HG02642 (cell line): ENCODE results near the gene KDM4B.

Source experiments
- ATAC-seq: cut with Tn5 transposase; IDR thresholded peaks from one replicate; pipeline ENCODE4 v1.9.1; 2021; ENCODE audit warnings: mild to moderate bottlenecking; ENCODE audit not compliant: unreplicated experiment, poor library complexity

The KDM4B gene

DNA sequence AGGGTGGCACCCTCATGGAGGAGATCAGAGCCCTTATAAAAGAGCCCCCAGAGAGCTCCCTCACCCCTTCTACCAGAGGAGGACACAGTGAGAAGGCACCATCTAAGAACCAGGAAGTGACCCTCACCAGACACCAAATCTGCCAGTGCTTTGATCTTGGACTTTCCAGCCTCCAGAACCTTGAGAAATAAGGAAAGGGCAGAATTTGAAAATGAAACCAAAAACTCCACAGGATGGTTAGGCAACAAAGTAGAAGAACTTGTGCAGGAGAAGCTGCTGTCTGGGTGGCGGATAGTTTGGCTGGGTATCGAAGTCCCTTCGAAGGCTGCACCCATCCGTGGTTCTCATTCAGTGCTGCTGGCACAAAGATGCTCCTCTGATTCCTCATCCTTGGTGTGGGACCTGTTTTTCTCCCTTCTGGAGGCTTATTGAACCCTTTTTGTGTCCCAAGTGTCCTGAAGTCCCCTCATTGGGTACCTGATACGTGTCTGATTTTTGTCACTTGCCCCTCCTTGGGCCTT lies 130.8 kb downstream of the KDM4B start:
- no peak for ATAC-seq

- no peak for ATAC-seq
Measured at GRCh38 chr19:5101871-5102270, 133.0 kb downstream of the KDM4B start.

- no peak for ATAC-seq
Measured at GRCh38 chr19:5102520-5102919, 133.6 kb downstream of the KDM4B start.

DNA sequence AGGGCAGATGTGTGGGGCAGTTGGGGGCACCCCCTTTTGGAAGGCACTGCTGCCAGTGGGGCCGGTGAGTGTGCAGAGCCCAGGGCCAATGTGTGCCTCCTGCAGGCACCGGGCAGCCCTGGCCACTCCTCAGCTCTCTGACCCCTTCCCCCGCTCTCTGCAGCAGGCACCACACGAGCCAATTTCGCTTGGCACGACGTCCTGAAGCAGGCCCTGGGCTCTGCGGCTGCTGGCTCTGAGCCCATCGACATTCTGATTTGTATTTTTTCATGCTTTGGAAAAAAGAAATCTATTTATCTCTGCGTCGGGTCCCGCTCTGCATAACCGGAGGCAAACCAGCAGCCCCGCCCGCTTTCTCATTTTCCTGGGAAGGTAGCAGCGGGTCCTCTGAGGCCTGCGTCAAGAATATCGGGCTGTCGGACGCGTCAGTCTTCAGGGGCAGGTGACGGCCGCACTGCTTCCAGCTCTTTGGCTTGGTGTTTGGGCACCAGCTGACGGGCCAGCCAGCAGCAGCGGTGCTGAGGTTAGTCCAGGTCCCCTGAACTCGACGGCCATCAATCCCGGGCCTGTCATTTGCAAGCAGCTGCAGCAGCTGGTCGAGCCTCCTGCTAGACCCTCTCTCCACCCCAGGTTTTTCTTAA lies 134.3 kb downstream of the KDM4B start:
- ATAC-seq: no peak

- ATAC-seq: no peak
Measured at GRCh38 chr19:5103812-5104410, 135.0 kb downstream of the KDM4B start.

- ATAC-seq: no peak
Measured at GRCh38 chr19:5104871-5105351, 136.0 kb downstream of the KDM4B start.

DNA sequence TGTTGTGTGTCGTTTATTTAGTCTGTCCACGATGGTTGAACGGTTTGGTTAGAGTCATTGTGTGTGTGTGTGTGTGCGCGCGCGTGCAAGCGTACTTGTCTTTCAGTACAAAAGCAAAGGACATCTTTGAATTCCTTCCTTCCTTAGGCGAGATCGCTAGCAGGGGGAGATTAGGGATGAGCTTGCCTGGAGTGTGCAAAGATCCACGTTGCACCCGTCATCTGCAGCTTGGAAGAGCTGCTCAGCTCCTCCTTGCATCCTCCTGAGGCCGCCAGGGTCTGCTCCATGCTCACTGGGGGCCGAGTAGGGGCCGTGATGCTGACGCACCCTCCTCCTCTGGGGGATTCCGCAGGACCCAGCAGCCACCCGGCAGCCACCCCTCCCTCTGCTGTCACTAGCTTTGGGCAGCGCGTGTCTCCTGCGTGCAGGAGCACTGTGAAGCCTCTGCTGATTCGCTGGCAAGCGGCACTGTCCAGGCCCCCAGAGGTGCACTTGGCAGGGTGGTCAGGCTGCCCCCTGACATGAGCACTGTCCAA lies 137.3 kb downstream of the KDM4B start:
- no peak for ATAC-seq

DNA sequence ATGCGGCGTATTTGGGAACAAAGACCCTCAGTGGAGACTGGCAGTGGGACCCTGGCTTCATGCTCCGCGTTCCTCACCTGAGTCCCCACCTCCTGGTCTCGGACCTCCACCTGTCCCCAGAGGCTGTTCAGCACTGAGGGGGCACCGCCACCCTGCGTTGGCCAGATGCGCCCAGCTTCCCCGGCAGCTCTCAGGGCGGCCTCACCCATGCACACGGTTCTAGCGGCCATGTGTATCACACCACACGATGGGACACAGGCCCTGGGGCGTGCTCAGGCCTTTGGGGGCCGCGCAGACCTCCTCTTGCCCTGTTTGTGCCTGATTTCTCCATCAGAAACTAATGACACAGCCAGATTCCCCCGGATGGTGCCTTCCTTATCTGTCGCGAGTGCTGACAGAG lies 138.1 kb downstream of the KDM4B start:
- no peak for ATAC-seq

- no peak for ATAC-seq
Measured at GRCh38 chr19:5107432-5108122, 138.7 kb downstream of the KDM4B start.

DNA sequence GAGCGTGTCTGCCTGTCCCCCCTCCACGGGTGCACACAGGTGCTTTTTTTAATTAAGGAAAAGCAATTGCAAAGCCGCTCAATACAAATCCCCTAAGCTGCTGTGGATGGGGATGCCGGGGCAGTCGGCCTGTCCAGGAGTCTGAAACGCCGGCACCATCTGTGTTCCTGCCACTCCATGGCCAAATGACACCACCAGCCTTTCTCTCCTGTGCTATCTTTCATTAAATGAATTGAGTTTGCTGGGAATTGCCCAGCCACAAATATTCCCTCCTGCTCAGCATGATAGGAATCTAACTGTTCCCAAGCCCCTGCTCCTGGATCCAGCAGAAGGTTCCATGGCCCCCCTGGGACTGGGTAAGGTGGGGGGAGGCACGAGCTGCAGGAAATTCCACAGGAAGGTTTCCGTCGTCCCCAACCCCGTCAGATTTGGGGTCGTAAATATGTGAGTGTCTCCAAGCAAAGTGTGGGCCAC lies 139.2 kb downstream of the KDM4B start:
- no peak for ATAC-seq

DNA sequence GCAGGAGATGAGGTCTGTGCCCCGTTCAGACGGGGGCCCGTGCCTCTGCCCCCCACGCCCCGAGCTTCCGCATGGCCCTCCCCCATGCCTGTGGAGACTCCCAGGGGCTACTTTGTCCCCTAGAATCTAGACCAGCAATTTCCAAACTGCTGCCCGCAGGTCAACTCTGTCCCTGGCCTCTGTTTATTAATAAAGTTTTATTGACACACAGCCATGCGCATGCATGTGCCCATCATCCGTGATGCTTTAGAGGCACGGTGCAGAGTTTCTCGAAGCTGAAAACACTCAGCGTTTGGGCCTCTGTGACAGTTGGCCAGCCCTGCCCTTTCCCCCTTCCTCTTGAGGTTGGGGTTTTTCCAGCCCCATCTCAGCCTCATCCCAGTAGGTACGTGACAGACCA lies 140.0 kb downstream of the KDM4B start:
- ATAC-seq: no peak

DNA sequence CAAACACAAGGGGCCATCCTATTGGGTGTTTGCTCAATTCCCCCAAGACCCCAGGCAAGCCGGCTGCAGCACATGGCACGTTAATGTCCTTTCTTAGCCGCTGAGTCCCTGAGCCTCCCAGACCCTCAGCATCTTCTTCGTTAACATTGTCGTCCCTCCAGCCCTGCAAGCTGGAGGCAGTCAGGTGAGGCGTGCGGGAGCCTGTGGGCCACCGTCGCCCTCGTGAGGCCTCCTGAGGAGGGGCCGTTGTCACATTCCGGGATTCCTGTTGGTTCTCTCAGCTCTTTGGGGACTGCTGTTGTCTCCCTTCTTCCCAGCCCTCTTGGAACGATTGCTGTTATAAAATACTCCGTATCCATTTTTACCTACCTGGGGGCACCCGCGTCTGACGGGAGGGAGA lies 140.6 kb downstream of the KDM4B start:
- ATAC-seq: no peak

DNA sequence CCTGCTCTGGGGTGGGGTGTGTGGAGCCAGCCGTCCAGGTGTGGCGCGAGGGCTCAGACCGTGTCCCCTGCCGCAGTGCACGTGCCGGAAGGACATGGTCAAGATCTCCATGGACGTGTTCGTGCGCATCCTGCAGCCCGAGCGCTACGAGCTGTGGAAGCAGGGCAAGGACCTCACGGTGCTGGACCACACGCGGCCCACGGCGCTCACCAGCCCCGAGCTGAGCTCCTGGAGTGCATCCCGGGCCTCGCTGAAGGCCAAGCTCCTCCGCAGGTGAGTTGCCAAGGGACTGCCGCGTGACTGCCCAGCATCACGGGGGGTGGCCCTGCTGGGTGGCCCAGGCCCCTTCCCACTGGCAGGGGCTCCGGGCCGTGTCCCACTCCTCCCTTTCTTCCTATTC lies 141.6 kb downstream of the KDM4B start:
- ATAC-seq: no peak

DNA sequence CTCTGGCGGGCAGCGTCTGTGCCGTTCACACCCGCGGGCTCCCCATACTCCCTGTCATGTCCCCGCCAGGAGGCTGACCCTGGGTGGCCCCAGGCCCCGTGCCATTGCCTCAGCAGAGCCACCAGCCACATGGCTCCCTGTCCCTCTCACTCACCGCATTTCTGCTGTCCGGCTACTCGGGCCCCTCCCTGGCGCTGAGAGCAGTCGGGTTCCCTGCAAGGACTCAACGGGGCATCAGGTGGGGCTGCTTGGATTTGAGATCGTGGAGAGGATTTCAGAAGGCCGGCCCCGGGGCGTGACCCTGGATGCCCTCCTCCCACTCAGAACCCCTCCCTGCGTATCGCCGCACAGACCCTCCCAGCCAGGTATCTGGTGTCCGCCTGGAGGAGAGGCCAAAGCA lies 142.1 kb downstream of the KDM4B start:
- no peak for ATAC-seq

GRCh38 chr19:5112175-5112574 lies 143.3 kb downstream of the KDM4B start:
- no peak for ATAC-seq

GRCh38 chr19:5112681-5113575 lies 144.0 kb downstream of the KDM4B start:
- ATAC-seq: no peak

- no peak for ATAC-seq
Measured at GRCh38 chr19:5113633-5114586, 145.0 kb downstream of the KDM4B start.

DNA sequence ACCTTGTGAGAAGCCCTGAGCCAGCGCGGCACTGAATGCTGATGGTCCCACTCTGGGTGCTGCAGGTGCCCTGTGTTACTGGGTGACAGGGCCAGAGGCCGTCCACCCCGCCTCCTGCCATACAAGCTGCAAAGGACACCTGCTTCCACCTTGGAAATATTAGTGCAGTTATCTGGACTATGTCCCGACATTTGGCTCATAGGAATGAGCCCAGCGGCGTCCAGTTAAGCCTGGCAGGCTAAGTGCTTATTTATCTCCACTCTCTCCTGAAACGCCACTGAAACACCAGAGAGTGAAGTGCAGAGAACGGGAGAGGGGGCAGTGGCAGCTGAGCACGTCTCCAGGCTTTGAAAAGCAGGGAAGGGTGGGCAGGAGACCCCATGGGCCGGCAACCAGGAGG lies 145.8 kb downstream of the KDM4B start:
- no peak for ATAC-seq

DNA sequence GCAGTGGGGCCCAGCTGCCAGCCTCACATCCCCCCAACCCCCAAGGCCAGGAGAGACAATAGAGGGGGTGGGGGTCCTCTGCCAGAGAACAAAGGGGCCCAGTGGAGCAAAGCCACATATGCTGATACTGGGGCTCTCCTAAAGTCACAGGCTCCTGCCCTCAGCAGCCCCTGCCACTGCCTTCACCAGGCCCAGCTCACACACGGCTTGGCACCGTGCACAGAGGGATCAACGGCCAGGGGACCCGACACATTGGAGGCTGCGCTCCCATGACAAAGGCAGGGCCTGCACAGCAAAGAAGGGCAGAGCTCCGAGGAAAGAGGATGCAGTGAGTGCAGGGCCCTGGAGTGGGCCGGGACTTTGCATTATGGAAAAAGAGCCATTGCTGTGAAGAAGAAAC lies 146.4 kb downstream of the KDM4B start:
- no peak for ATAC-seq
